ENCODE data around the gene HOXC9. TPM values are rescaled to one million over a fixed set of nuclear protein-coding genes. Genes with fewer than 3 reads are reported as not detected.

Gene HOXC9
- total RNA-seq, 1 experiment from 2014 or later: 11.3 TPM

- no peak for DNase-seq (ENCODE audit: low read depth, low spot score)
- Histone ChIP-seq H3K4me1 (ENCODE audit: control insufficient read depth in 1 of 2, insufficient read depth in 2 of 2, low read length in 2 of 2) (peaks cover 0 to 14% of the 10 kb centered on the region in 2 experiments; a peak in 2 of 4 replicates), H4K20me1 (ENCODE audit: insufficient read depth) (no peaks in the 10 kb centered on the region), H3K4me2 (ENCODE audit: low read length) (no peak overlapping the region), H2AFZ (ENCODE audit: low read depth, low read length, poor library complexity, severe bottlenecking) (no peak overlapping the region), H3K9me2 (ENCODE audit: insufficient read depth) (no peaks in the 10 kb centered on the region), H3K79me2 (ENCODE audit: insufficient read depth, low read length) (no peaks in the 10 kb centered on the region), H3K4me3 (replicated peaks in 1 of 2; ENCODE audit: low read depth in 1 of 2, low read length in 2 of 2) (no peak overlapping the region), H3K9ac (ENCODE audit: low read length) (no peak overlapping the region), H3K36me3 (ENCODE audit: control insufficient read depth in 1 of 2, insufficient read depth in 2 of 2, low read length in 2 of 2) (no peaks in the 10 kb centered on the region), H3K9me3 (ENCODE audit: control insufficient read depth in 1 of 2, insufficient read depth in 1 of 2, low read depth in 1 of 2, low read length in 2 of 2) (no peaks in the 10 kb centered on the region), H3K27ac (ENCODE audit: low read depth, low read length) (no peak overlapping the region), H3K27me3 (ENCODE audit: insufficient read depth, low read length) (peaks cover 4% of the 10 kb centered on the region; the same call in 1 of the 2 replicates)
- CTCF ChIA-PET: interaction anchor here (1.1 to 1.4 kb wide), 3 partner anchors 9 to 232 kb away, joined by 3 to 7 read pairs (median 4); partner anchors contain the start of gene HOXC10
- RAD21 ChIA-PET (ENCODE audit: low non-redundant PET in 1 of 2, low total read pairs in 2 of 2, uncharacterized antibody in 2 of 2, unreplicated experiment in 2 of 2): no interaction called here
- POLR2A ChIA-PET: no interaction called here
- TF ChIP-seq, protein P1, sequence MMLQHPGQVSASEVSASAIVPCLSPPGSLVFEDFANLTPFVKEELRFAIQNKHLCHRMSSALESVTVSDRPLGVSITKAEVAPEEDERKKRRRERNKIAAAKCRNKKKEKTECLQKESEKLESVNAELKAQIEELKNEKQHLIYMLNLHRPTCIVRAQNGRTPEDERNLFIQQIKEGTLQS (IDR thresholded peaks at IDR 0.05): no peak
- TF ChIP-seq SRF (IDR thresholded peaks at IDR 0.05; ENCODE audit: low read depth) (no peak), FOSL1 (IDR thresholded peaks at IDR 0.05; ENCODE audit: low read depth) (no peak), JUND (IDR thresholded peaks at IDR 0.05) (no peak)
- BruUV-seq (replicated peaks): no TSS peak
- no peak for ATAC-seq
- intact Hi-C loops (cut with micrococcal nuclease): no loop called here
These were observed 24.3 kb upstream of the HOXC9 start for GRCh38 chr12:53975479-53976152.

DNA sequence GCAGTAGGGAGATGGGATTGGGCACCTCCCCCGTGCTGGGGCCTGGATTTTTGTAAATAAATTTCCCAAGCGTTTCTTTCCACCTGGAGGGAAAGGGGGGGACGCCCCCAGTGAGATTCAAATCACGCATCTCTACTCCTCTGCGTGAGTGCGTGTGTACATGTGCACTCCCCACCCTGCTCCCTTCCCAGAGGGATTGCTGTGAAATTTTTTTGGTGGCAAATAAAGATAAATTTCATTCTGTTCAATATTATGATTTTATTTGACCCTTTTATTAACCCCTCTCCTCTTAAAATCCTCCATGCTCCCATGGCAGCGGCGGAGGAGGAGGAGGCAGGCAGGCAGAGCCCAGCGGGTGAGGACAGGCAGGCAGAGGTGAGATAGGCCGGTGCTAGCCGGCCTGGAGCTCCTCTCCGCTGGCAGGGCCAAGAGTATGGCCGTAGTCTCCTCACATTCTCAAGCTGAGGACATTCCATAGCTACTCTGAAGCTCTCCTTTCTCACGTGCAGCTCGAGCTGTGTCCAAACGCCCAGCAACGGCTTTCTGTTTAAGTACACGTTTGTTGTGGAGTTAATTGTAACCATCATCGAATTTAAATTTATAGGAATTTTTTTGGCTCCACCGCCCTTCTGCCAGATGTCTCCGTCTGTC, 23.7 kb upstream of the HOXC9 start:
- no peak overlapping the region for H3K9ac ChIP-seq (ENCODE audit: low read length)
- H3K9me3 ChIP-seq (ENCODE audit: control insufficient read depth in 1 of 2, insufficient read depth in 1 of 2, low read depth in 1 of 2, low read length in 2 of 2): no peaks in the 10 kb centered on the region
- H4K20me1 ChIP-seq (ENCODE audit: insufficient read depth): no peaks in the 10 kb centered on the region
- H3K36me3 ChIP-seq (ENCODE audit: control insufficient read depth in 1 of 2, insufficient read depth in 2 of 2, low read length in 2 of 2): no peaks in the 10 kb centered on the region
- no peaks in the 10 kb centered on the region for H3K79me2 ChIP-seq (ENCODE audit: insufficient read depth, low read length)
- H2AFZ ChIP-seq (ENCODE audit: low read depth, low read length, poor library complexity, severe bottlenecking): no peak overlapping the region
- H3K4me1 ChIP-seq (ENCODE audit: control insufficient read depth in 1 of 2, insufficient read depth in 2 of 2, low read length in 2 of 2): peaks cover 0 to 14% of the 10 kb centered on the region in 2 experiments; a peak in 2 of 4 replicates
- ATAC-seq: no peak
- ChIA-PET RAD21 (ENCODE audit: low non-redundant PET in 1 of 2, low total read pairs in 2 of 2, uncharacterized antibody in 2 of 2, unreplicated experiment in 2 of 2) (no interaction called here), CTCF (interaction anchor here (1.1 to 1.4 kb wide), 3 partner anchors 9 to 231 kb away, joined by 3 to 7 read pairs (median 4); partner anchors contain the start of gene HOXC10), POLR2A (no interaction called here)
- no peak overlapping the region for H3K4me2 ChIP-seq (ENCODE audit: low read length)
- H3K9me2 ChIP-seq (ENCODE audit: insufficient read depth): no peaks in the 10 kb centered on the region
- H3K27ac ChIP-seq (ENCODE audit: low read depth, low read length): no peak overlapping the region
- TF ChIP-seq, protein P1 (IDR thresholded peaks at IDR 0.05): no peak
- no peak for TF ChIP-seq ZFX (IDR thresholded peaks at IDR 0.05)
- TF ChIP-seq SP1 (IDR thresholded peaks at IDR 0.05; ENCODE audit: low read depth): no peak
- H3K27me3 ChIP-seq (ENCODE audit: insufficient read depth, low read length): peaks cover under 1% of the 10 kb centered on the region; the same call in 1 of the 2 replicates
- H3K4me3 ChIP-seq (replicated peaks in 1 of 2; ENCODE audit: low read depth in 1 of 2, low read length in 2 of 2): no peak overlapping the region
- intact Hi-C loops (cut with micrococcal nuclease): no loop called here
- no TSS peak for BruUV-seq (replicated peaks)
- DNase-seq (ENCODE audit: low read depth, low spot score): no peak

All from HCT116 (cell line).